HepG2 (cell line): Measurements from ENCODE around the gene SLC50A1. TPM values are rescaled to one million over a fixed set of nuclear protein-coding genes. Genes with fewer than 3 reads are reported as not detected.
A peak's percentile ranks its signal among the peaks of the same experiment; 100 is the strongest.

Source experiments
- ARID3A ChIP-seq: IDR thresholded peaks from 2 replicates; pipeline ENCODE4 v1.6.1; 2012; ENCODE audit warnings: low read depth, low read length, improper control_type of control experiment
- ASH2L ChIP-seq: fragments of 300-600, 200-600 bp; sonication (generic); IDR thresholded peaks from 2 replicates; pipeline ENCODE4 v1.7.0; 2017; ENCODE audit warnings: low read depth, mild to moderate bottlenecking, moderate library complexity, mixed read lengths, low read length; ENCODE audit not compliant: insufficient read length
- DMAP1 ChIP-seq: IDR thresholded peaks from 2 replicates; pipeline ENCODE4 v1.6.1; 2016
- GABPA ChIP-seq, 2 experiments: IDR thresholded peaks; 2 replicates each; pipeline ENCODE4 v1.6.1; 2011 to 2016; ENCODE audit warnings: low read depth in 2 of 2, low read length in 1 of 2, missing biosample characterization in 1 of 2, missing genetic modification characterization in 1 of 2
- HNF1A ChIP-seq, 2 experiments: sonication (generic) in 1 of 2; formaldehyde crosslinking in 1 of 2; IDR thresholded peaks; 2 replicates each; pipeline versions ENCODE4 v1.4.0 to v1.6.1; 2016 to 2020; ENCODE audit warnings: borderline replicate concordance in 1 of 2, low read depth in 1 of 2, mild to moderate bottlenecking in 1 of 2, missing genetic modification reagents in 1 of 2
- HNF1B ChIP-seq: sonication (generic); formaldehyde crosslinking; IDR thresholded peaks from 2 replicates; pipeline ENCODE4 v1.5.1; 2020; ENCODE audit warnings: mild to moderate bottlenecking, moderate library complexity, missing genetic modification reagents
- HNF4G ChIP-seq, 2 experiments: sonication (generic) in 1 of 2; formaldehyde crosslinking in 1 of 2; IDR thresholded peaks; 2 replicates each; pipeline versions ENCODE4 v1.4.0 to v1.6.1; 2011 to 2020; ENCODE audit warnings: borderline replicate concordance in 2 of 2, low read depth in 2 of 2, mild to moderate bottlenecking in 2 of 2, low read length in 1 of 2, missing genetic modification reagents in 1 of 2, moderate library complexity in 1 of 2
- MLXIP ChIP-seq: sonication (generic); formaldehyde crosslinking; IDR thresholded peaks from 2 replicates; pipeline ENCODE4 v1.9.0; 2021; ENCODE audit warnings: missing genetic modification reagents, borderline replicate concordance
- NFE2 ChIP-seq: sonication (generic); formaldehyde crosslinking; IDR thresholded peaks from 2 replicates; pipeline ENCODE4 v1.4.0; 2020; ENCODE audit warnings: missing genetic modification reagents
- NFYC ChIP-seq: IDR thresholded peaks from 2 replicates; pipeline ENCODE4 v1.6.1; 2016; ENCODE audit warnings: missing genetic modification reagents, missing compliant biosample characterization
- PATZ1 ChIP-seq: sonication (generic); formaldehyde crosslinking; IDR thresholded peaks from 2 replicates; pipeline ENCODE4 v1.4.0; 2020; ENCODE audit warnings: missing genetic modification reagents
- SUZ12 ChIP-seq: fragments of 150-350 bp; IDR thresholded peaks from 2 replicates; pipeline ENCODE4 v1.6.1; 2014; ENCODE audit warnings: low read depth, low read length
- polyA plus RNA-seq, 8 experiments: library from polyadenylated mRNA; depleted of rRNA in 3 of 8; stranded (reverse) in 7 of 8; unstranded in 1 of 8; fragments of >200 nt; fragmentation: Illumina TruSeq in 4 of 8; extraction: Trizol in 4 of 8; gene quantifications; 2 replicates each; pipeline versions ENCODE4 v1.2.1 to v1.2.3, GENCODE V29; 2011 to 2016; ENCODE audit warnings: low read depth in 4 of 8, missing spikeins in 1 of 8, mixed read lengths in 1 of 8; ENCODE audit not compliant: insufficient read depth in 1 of 8
- total RNA-seq, 5 experiments: library from RNA; depleted of rRNA; stranded (reverse); fragments of >200 nt; fragmentation: Illumina TruSeq; extraction: Trizol; gene quantifications; 2 replicates each; pipeline ENCODE4 v1.2.3, GENCODE V29; 2016; ENCODE audit warnings: low read depth in 1 of 5

The SLC50A1 gene
- total and polyA plus RNA-seq, 2 of the 13 experiments (the other 11 are each of a cell fraction or from before 2014, with no cell fraction given) = 22.5 to 46.8 TPM

- TF ChIP-seq ARID3A (peak; percentile 49; the same call in 1 of the 2 replicates), HNF1A (IDR thresholded peaks at IDR 0.05; ENCODE audit: low read depth) (no peak), HNF1A (CRISPR knock-in tag; IDR thresholded peaks at IDR 0.05; ENCODE audit: borderline replicate concordance) (no peak), DMAP1 (CRISPR knock-in tag) (peak; percentile 61), MLXIP (0 out of 2 replicates have a peak, but pooled peaks have one; percentile 19), HNF4G (IDR thresholded peaks at IDR 0.05; ENCODE audit: borderline replicate concordance, low read depth, low read length) (peak; percentile 78), HNF4G (CRISPR knock-in tag; IDR thresholded peaks at IDR 0.05; ENCODE audit: borderline replicate concordance, low read depth) (peak; percentile 48; the same call in 1 of the 2 replicates), GABPA (IDR thresholded peaks at IDR 0.05; ENCODE audit: low read depth, low read length) (no peak), GABPA (CRISPR knock-in tag; IDR thresholded peaks at IDR 0.05; ENCODE audit: low read depth) (peak; percentile 34; the same call in 1 of the 2 replicates), NFYC (CRISPR knock-in tag) (no peak), ASH2L (peak; percentile 35), NFE2 (CRISPR knock-in tag) (no peak), SUZ12 (no peak), PATZ1 (CRISPR knock-in tag) (peak; percentile 46), HNF1B (CRISPR knock-in tag) (0 out of 2 replicates have a peak, but pooled peaks have one; percentile 36)
These were observed 28.1 kb upstream of the SLC50A1 start (continued) for GRCh38 chr1:155107309-155108264.
